IMR-90 (cell line): Measurements from ENCODE around the gene FNDC1. TPM values are rescaled to one million over a fixed set of nuclear protein-coding genes. Genes with fewer than 3 reads are reported as not detected.

Experiments used
- ATAC-seq: fragments of 200-7000 bp; cut with Tn5 transposase; 2 replicates; pipeline ENCODE4 v1.9.1; 2020; ENCODE audit warnings: low read depth, mild to moderate bottlenecking, moderate library complexity
- BruUV-seq: library from RNA; stranded (reverse); fragments of 400-500 nt; replicated peaks from 2 replicates; lab custom pipeline; 2021; lab: Mats Ljungman, UMichigan
- CTCF ChIA-PET: fragments of 300-600 bp; formaldehyde crosslinking; extraction: SDS; loops from one replicate; lab custom pipeline; 2021; ENCODE audit warnings: antibody characterized with exemption; lab: Yijun Ruan, JAX
- POLR2A ChIA-PET: fragments of 300-600 bp; sonication (Branson Sonifier 250); formaldehyde crosslinking; loops from one replicate; lab custom pipeline; 2022; ENCODE audit warnings: antibody characterized with exemption; ENCODE audit not compliant: unreplicated experiment; lab: Charles Lee
- DNase-seq: peaks from one replicate; pipeline ENCODE4 v3.0.0; 2013
- H2AFZ ChIP-seq: replicated peaks from 2 replicates; pipeline ENCODE3; 2013; ENCODE audit warnings: low read length, mild to moderate bottlenecking; ENCODE audit not compliant: poor library complexity
- H2AK5ac ChIP-seq: 2 replicates; pipeline ENCODE4 v1.6.1; 2013; ENCODE audit warnings: low read depth, low read length, inconsistent platforms
- H2AK9ac ChIP-seq: replicated peaks from 2 replicates; pipeline ENCODE3; 2013; ENCODE audit warnings: mild to moderate bottlenecking, low read depth, low read length, moderate library complexity; ENCODE audit not compliant: poor library complexity
- H2BK120ac ChIP-seq: 2 replicates; pipeline ENCODE4 v1.6.1; 2013; ENCODE audit warnings: low read depth, low read length, inconsistent platforms
- H2BK15ac ChIP-seq: 3 replicates; pipeline ENCODE4 v1.6.1; 2013; ENCODE audit warnings: low read depth, low read length, inconsistent platforms
- H2BK20ac ChIP-seq: 2 replicates; pipeline ENCODE4 v1.6.1; 2013; ENCODE audit warnings: low read depth, mild to moderate bottlenecking, inconsistent platforms, low read length, moderate library complexity
- H2BK5ac ChIP-seq: 2 replicates; pipeline ENCODE4 v1.6.1; 2013; ENCODE audit warnings: mild to moderate bottlenecking, low read depth, low read length, inconsistent platforms; ENCODE audit not compliant: poor library complexity, severe bottlenecking
- H3K14ac ChIP-seq: replicated peaks from 2 replicates; pipeline ENCODE4 v1.6.1; 2013; ENCODE audit warnings: low read depth, low read length, inconsistent platforms
- H3K18ac ChIP-seq: 2 replicates; pipeline ENCODE4 v1.6.1; 2013; ENCODE audit warnings: low read depth, low read length, control low read depth
- H3K23ac ChIP-seq: 2 replicates; pipeline ENCODE4 v1.6.1; 2013; ENCODE audit warnings: low read depth, low read length, inconsistent platforms
- H3K27ac ChIP-seq: 2 replicates; pipeline ENCODE4 v1.5.1; 2013; ENCODE audit warnings: mild to moderate bottlenecking, control low read depth, low read length; ENCODE audit not compliant: insufficient read depth
- H3K27me3 ChIP-seq: 2 replicates; pipeline ENCODE4 v1.6.1; 2013; ENCODE audit warnings: low read length; ENCODE audit not compliant: control insufficient read depth, insufficient read depth
- H3K36me3 ChIP-seq: 2 replicates; pipeline ENCODE4 v1.6.1; 2013; ENCODE audit warnings: low read length, mixed read lengths; ENCODE audit not compliant: control insufficient read depth, insufficient read depth
- H3K4ac ChIP-seq: 2 replicates; pipeline ENCODE4 v1.6.1; 2013; ENCODE audit warnings: low read depth, low read length, inconsistent platforms
- H3K4me1 ChIP-seq: 2 replicates; pipeline ENCODE4 v1.6.1; 2013; ENCODE audit warnings: low read length, mixed read lengths; ENCODE audit not compliant: control insufficient read depth, insufficient read depth
- H3K4me2 ChIP-seq: 2 replicates; pipeline ENCODE4 v1.6.1; 2013; ENCODE audit warnings: low read depth, mild to moderate bottlenecking, control low read depth, low read length, moderate library complexity
- H3K4me3 ChIP-seq: 2 replicates; pipeline ENCODE4 v1.5.1; 2013; ENCODE audit warnings: low read depth, mild to moderate bottlenecking, control low read depth, low read length, moderate library complexity; ENCODE audit not compliant: insufficient read depth
- H3K56ac ChIP-seq: 2 replicates; pipeline ENCODE4 v1.6.1; 2013; ENCODE audit warnings: low read length, inconsistent platforms; ENCODE audit not compliant: insufficient read depth; ENCODE audit errors: extremely low read depth
- H3K79me1 ChIP-seq, 2 experiments: 2 replicates each; pipeline ENCODE4 v1.6.1; 2013; ENCODE audit warnings: low read length in 2 of 2, inconsistent platforms in 1 of 2, low read depth in 1 of 2
- H3K9ac ChIP-seq: 2 replicates; pipeline ENCODE4 v1.6.1; 2013; ENCODE audit warnings: low read depth, low read length, control low read depth
- H3K9me1 ChIP-seq: 2 replicates; pipeline ENCODE4 v1.6.1; 2013; ENCODE audit warnings: low read length, inconsistent platforms; ENCODE audit not compliant: insufficient read depth
- H3K9me3 ChIP-seq: 2 replicates; pipeline ENCODE4 v1.6.1; 2013; ENCODE audit warnings: low read length; ENCODE audit not compliant: control insufficient read depth, insufficient read depth
- H4K20me1 ChIP-seq: 2 replicates; pipeline ENCODE4 v1.6.1; 2013; ENCODE audit warnings: low read length, inconsistent platforms; ENCODE audit not compliant: insufficient read depth
- H4K5ac ChIP-seq: 2 replicates; pipeline ENCODE4 v1.6.1; 2013; ENCODE audit warnings: mild to moderate bottlenecking, low read depth, low read length, control low read depth
- H4K8ac ChIP-seq, 2 experiments: 2 replicates each; pipeline ENCODE4 v1.6.1; 2013; ENCODE audit warnings: low read depth in 2 of 2, low read length in 2 of 2, control low read depth in 1 of 2, inconsistent platforms in 1 of 2
- H4K91ac ChIP-seq: 2 replicates; pipeline ENCODE4 v1.6.1; 2013; ENCODE audit warnings: low read depth, low read length, inconsistent platforms; ENCODE audit not compliant: insufficient read depth
- BHLHE40 ChIP-seq: fragments of 150-350 bp; IDR thresholded peaks from 2 replicates; pipeline ENCODE4 v1.6.1; 2016; ENCODE audit warnings: mild to moderate bottlenecking, low read depth, low read length
- CEBPB ChIP-seq: IDR thresholded peaks from 2 replicates; pipeline ENCODE4 v1.6.1; 2012; ENCODE audit warnings: low read depth, low read length, improper control_type of control experiment
- CHD1 ChIP-seq: IDR thresholded peaks from 2 replicates; pipeline ENCODE4 v1.6.1; 2012; ENCODE audit warnings: low read depth, low read length, improper control_type of control experiment
- CTCF ChIP-seq: conservative IDR thresholded peaks from 2 replicates; pipeline ENCODE4 v1.5.1; 2012; ENCODE audit warnings: mild to moderate bottlenecking, low read depth, low read length, improper control_type of control experiment
- ELK1 ChIP-seq: fragments of 150-350 bp; IDR thresholded peaks from 2 replicates; pipeline ENCODE4 v1.6.1; 2016; ENCODE audit warnings: low read depth, mild to moderate bottlenecking, low read length, moderate library complexity, borderline replicate concordance
- FOS ChIP-seq: fragments of 150-350 bp; IDR thresholded peaks from 2 replicates; pipeline ENCODE4 v1.6.1; 2016; ENCODE audit warnings: low read depth, low read length
- MAFK ChIP-seq: IDR thresholded peaks from 2 replicates; pipeline ENCODE4 v1.6.1; 2012; ENCODE audit warnings: low read depth, low read length, improper control_type of control experiment
- MAZ ChIP-seq: IDR thresholded peaks from 2 replicates; pipeline ENCODE4 v1.6.1; 2012; ENCODE audit warnings: low read depth, mild to moderate bottlenecking, low read length, improper control_type of control experiment, moderate library complexity, borderline replicate concordance
- MXI1 ChIP-seq: IDR thresholded peaks from 2 replicates; pipeline ENCODE4 v1.6.1; 2012; ENCODE audit warnings: low read depth, mild to moderate bottlenecking, low read length, moderate library complexity, borderline replicate concordance
- NFE2L2 ChIP-seq: fragments of 150-350 bp; IDR thresholded peaks from 2 replicates; pipeline ENCODE4 v1.6.1; 2016; ENCODE audit warnings: low read depth, mild to moderate bottlenecking, low read length
- POLR2A ChIP-seq: IDR thresholded peaks from 2 replicates; pipeline ENCODE4 v1.6.1; 2012; ENCODE audit warnings: mild to moderate bottlenecking, low read depth, low read length
- RAD21 ChIP-seq: IDR thresholded peaks from 2 replicates; pipeline ENCODE4 v1.6.1; 2012; ENCODE audit warnings: low read length, improper control_type of control experiment
- RCOR1 ChIP-seq: IDR thresholded peaks from 2 replicates; pipeline ENCODE4 v1.6.1; 2012; ENCODE audit warnings: mild to moderate bottlenecking, low read length, improper control_type of control experiment; ENCODE audit not compliant: insufficient replicate concordance
- RFX5 ChIP-seq: IDR thresholded peaks from 2 replicates; pipeline ENCODE4 v1.8.0; 2012; ENCODE audit warnings: low read depth, mild to moderate bottlenecking, low read length, moderate library complexity
- SMC3 ChIP-seq: fragments of 150-350 bp; IDR thresholded peaks from 2 replicates; pipeline ENCODE4 v1.6.1; 2016; ENCODE audit warnings: low read depth, mild to moderate bottlenecking, antibody characterized with exemption, low read length, moderate library complexity
- USF2 ChIP-seq: fragments of 150-350 bp; IDR thresholded peaks from 2 replicates; pipeline ENCODE4 v1.6.1; 2017; ENCODE audit warnings: mild to moderate bottlenecking, antibody characterized with exemption, low read length, low read depth
- WGBS, 2 experiments: methylation state at CpG; one replicate each; pipeline versions ENCODE4 v1.1.5 to v1.1.7; 2013; ENCODE audit warnings: missing lambda C conversion rate in 2 of 2; ENCODE audit not compliant: insufficient read length in 1 of 2; ENCODE audit errors: extremely low coverage in 2 of 2; 5-methylcytosine and 5-hydroxymethylcytosine counted together
- dilution Hi-C: fragments of 300-500 bp; cut with HindIII; formaldehyde crosslinking; loops from one replicate; pipeline ENCODE4 v1.14.3; 2018; ENCODE audit warnings: low sequenced_read_pairs; ENCODE audit not compliant: unreplicated experiment
- in situ Hi-C: fragments of 300-500 bp; cut with MboI; formaldehyde crosslinking; loops from 3 replicates; pipeline ENCODE4 v1.14.3; 2019; ENCODE audit warnings: low sequenced_read_pairs, inconsistent platforms, mixed read lengths
- intact Hi-C: fragments of 100-400 bp; cut with micrococcal nuclease; formaldehyde crosslinking; loops from 2 replicates; pipeline ENCODE4 v1.10.0; 2022
- polyA plus RNA-seq, 3 experiments: library from polyadenylated mRNA; depleted of rRNA; stranded (reverse); fragments of >200 nt; gene quantifications; 2 replicates each; pipeline ENCODE4 v1.2.3, GENCODE V29; 2012; ENCODE audit warnings: low replicate concordance in 1 of 3
- total RNA-seq: library from RNA; depleted of rRNA; stranded (reverse); fragments of >200 nt; gene quantifications from 2 replicates; pipeline ENCODE4 v1.2.3, GENCODE V29; 2012

The FNDC1 gene
- total and polyA plus RNA-seq, 2 of the 4 experiments (the other 2 are of a cell fraction) = 0.03 TPM; not detected in 1

GRCh38 chr6:159309723-159310122 is 140.5 kb downstream of the FNDC1 start:
- no peaks in the 10 kb centered on the region for H3K27me3 ChIP-seq
- peaks cover 3% of the 10 kb centered on the region for H3K9me3 ChIP-seq
- no peak overlapping the region for H4K5ac ChIP-seq
- no peaks in the 10 kb centered on the region for H4K20me1 ChIP-seq
- H3K4ac ChIP-seq = no peak overlapping the region
- H2BK5ac ChIP-seq = no peak overlapping the region
- ChIA-PET POLR2A (no interaction called here), CTCF (interaction anchor here (0.6 kb wide), 1 partner anchor 57 kb away, joined by 3 read pairs; no protein-coding TSS in a partner anchor)
- intact Hi-C loops = no loop called here
- no peak overlapping the region for H3K4me2 ChIP-seq
- H2AK9ac ChIP-seq = no peak overlapping the region
- H3K36me3 ChIP-seq = no peaks in the 10 kb centered on the region
- H3K9ac ChIP-seq = no peak overlapping the region
- no peak overlapping the region for H3K4me3 ChIP-seq
- no peak overlapping the region for H2BK15ac ChIP-seq
- no peak for TF ChIP-seq SMC3
- no peak for TF ChIP-seq CHD1
- TF ChIP-seq ELK1 = no peak
- TF ChIP-seq MXI1 = no peak
- TF ChIP-seq MAFK = no peak
- TF ChIP-seq USF2 = no peak
- TF ChIP-seq CEBPB = no peak
- TF ChIP-seq RCOR1 = no peak
- TF ChIP-seq NFE2L2 = no peak
- TF ChIP-seq RAD21 = no peak
- no peak for TF ChIP-seq FOS
- no peak for TF ChIP-seq RFX5
- no peak for TF ChIP-seq CTCF
- no peak for TF ChIP-seq MAZ
- no peak for TF ChIP-seq BHLHE40
- TF ChIP-seq POLR2A = no peak
- in situ Hi-C loops = no loop called here
- BruUV-seq = no TSS peak
- no peak overlapping the region for H2BK20ac ChIP-seq
- dilution Hi-C loops = no loop called here
- no peak overlapping the region for H2BK120ac ChIP-seq
- H3K79me1 ChIP-seq = no peaks in the 10 kb centered on the region
- no peak overlapping the region for H3K18ac ChIP-seq
- H2AK5ac ChIP-seq = no peak overlapping the region
- H2AFZ ChIP-seq = no peak overlapping the region
- no peak overlapping the region for H3K27ac ChIP-seq
- no peaks in the 10 kb centered on the region for H3K9me1 ChIP-seq
- ATAC-seq = no peak
- no peak for DNase-seq
- no CpG with 5 or more reads among the region's 1 CpG for WGBS, 2 experiments
- no peak overlapping the region for H4K91ac ChIP-seq
- H3K14ac ChIP-seq = no peak overlapping the region
- H3K56ac ChIP-seq = no peak overlapping the region
- H3K23ac ChIP-seq = no peak overlapping the region
- no peaks in the 10 kb centered on the region for H3K4me1 ChIP-seq
- H4K8ac ChIP-seq = no peak overlapping the region
